A549 (cell line): ENCODE results near the gene ARID1B.

Source experiments
- CTCF ChIP-seq: fragments of >200 bp; sonication (Bioruptor Twin); formaldehyde crosslinking; IDR thresholded peaks from 3 replicates; pipeline ENCODE4 v1.5.1; 2016
- HDAC2 ChIP-seq: fragments of 200-600 bp; sonication (generic); IDR thresholded peaks from 2 replicates; pipeline ENCODE4 v1.6.1; 2016
- ZFP36 ChIP-seq: fragments of 450-650 bp; IDR thresholded peaks from 2 replicates; pipeline ENCODE4 v1.6.1; 2014; ENCODE audit warnings: borderline replicate concordance; ENCODE audit not compliant: partially characterized antibody
- TF ChIP-seq, protein P1 (sequence below): IDR thresholded peaks from 2 replicates; pipeline ENCODE4 v1.6.1; 2012

DNA sequence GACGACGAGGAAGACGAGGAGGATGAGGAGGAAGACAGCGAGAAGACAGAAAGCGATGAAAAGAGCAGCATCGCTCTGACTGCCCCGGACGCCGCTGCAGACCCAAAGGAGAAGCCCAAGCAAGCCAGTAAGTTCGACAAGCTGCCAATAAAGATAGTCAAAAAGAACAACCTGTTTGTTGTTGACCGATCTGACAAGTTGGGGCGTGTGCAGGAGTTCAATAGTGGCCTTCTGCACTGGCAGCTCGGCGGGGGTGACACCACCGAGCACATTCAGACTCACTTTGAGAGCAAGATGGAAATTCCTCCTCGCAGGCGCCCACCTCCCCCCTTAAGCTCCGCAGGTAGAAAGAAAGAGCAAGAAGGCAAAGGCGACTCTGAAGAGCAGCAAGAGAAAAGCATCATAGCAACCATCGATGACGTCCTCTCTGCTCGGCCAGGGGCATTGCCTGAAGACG is 429.2 kb downstream of the ARID1B start:
- TF ChIP-seq CTCF (no peak), ZFP36 (no peak), HDAC2 (no peak)
- TF ChIP-seq, protein P1, sequence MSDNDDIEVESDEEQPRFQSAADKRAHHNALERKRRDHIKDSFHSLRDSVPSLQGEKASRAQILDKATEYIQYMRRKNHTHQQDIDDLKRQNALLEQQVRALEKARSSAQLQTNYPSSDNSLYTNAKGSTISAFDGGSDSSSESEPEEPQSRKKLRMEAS, result no peak
